Lung (tissue), 12 donors: Measurements from ENCODE around the gene ASB11. TPM values are rescaled to one million over a fixed set of nuclear protein-coding genes. Genes with fewer than 3 reads are reported as not detected.

ENCODE experiments used
- ATAC-seq: fragments of 200-7000 bp; cut with Tn5 transposase; one replicate; pipeline ENCODE4 v1.9.1; 2020; ENCODE audit warnings: moderate number of reproducible peaks; ENCODE audit not compliant: insufficient read depth, low FRiP score
- DNase-seq, 3 donors: peaks; one replicate each; pipeline ENCODE4 v3.0.0-alpha.2; 2013 to 2017
- H3K27ac ChIP-seq, 2 donors: one replicate each; pipeline ENCODE4 v1.5.1; 2013; ENCODE audit warnings: mild to moderate bottlenecking in 2 of 2, moderate library complexity in 2 of 2, control low read depth in 1 of 2, inconsistent platforms in 1 of 2, low read depth in 1 of 2, low read length in 1 of 2
- H3K27me3 ChIP-seq, 3 donors: one replicate each; pipeline ENCODE4 v1.5.1; 2013; ENCODE audit warnings: low read length in 2 of 3; ENCODE audit not compliant: control insufficient read depth in 3 of 3, insufficient read depth in 3 of 3
- H3K36me3 ChIP-seq, 4 donors: one replicate each; pipeline ENCODE4 v1.5.1; 2013; ENCODE audit warnings: low read length in 4 of 4, mild to moderate bottlenecking in 1 of 4, moderate library complexity in 1 of 4; ENCODE audit not compliant: control insufficient read depth in 4 of 4, insufficient read depth in 4 of 4
- H3K4me1 ChIP-seq, 5 donors: one replicate each; pipeline ENCODE4 v1.5.1; 2013; ENCODE audit warnings: low read length in 5 of 5, mild to moderate bottlenecking in 2 of 5, moderate library complexity in 1 of 5; ENCODE audit not compliant: control insufficient read depth in 5 of 5, insufficient read depth in 5 of 5
- H3K4me3 ChIP-seq: one replicate; pipeline ENCODE4 v1.5.1; 2013; ENCODE audit warnings: mild to moderate bottlenecking, control low read depth, moderate library complexity
- H3K9ac ChIP-seq, 2 donors: one replicate each; pipeline ENCODE4 v1.5.1; 2013; ENCODE audit warnings: low read length in 2 of 2, control low read depth in 1 of 2; ENCODE audit not compliant: insufficient read depth in 1 of 2
- H3K9me3 ChIP-seq, 4 donors: one replicate each; pipeline ENCODE4 v1.5.1; 2013; ENCODE audit warnings: low read length in 3 of 4, mild to moderate bottlenecking in 1 of 4, moderate library complexity in 1 of 4; ENCODE audit not compliant: control insufficient read depth in 4 of 4, insufficient read depth in 3 of 4
- CTCF ChIP-seq: IDR thresholded peaks from 2 replicates; pipeline ENCODE4 v1.5.1; 2012; ENCODE audit warnings: mild to moderate bottlenecking; ENCODE audit errors: control extremely low read depth, extremely low read depth
- WGBS, 2 donors: extraction: QIAGEN DNeasy Blood & Tissue Kit; methylation state at CpG; one replicate each; pipeline ENCODE4 v1.1.7; 2013; 5-methylcytosine and 5-hydroxymethylcytosine counted together
- polyA plus RNA-seq, 2 donors: library from polyadenylated mRNA; stranded (reverse); fragments of 200-250 nt; gene quantifications; one replicate each; pipeline ENCODE4 v1.2.1, GENCODE V29; 2013
- total RNA-seq, 2 donors: library from RNA; depleted of rRNA in 1 of 2; stranded (reverse); fragments of >200 nt in 1 of 2; gene quantifications; one replicate each; pipeline ENCODE4 v1.2.1, GENCODE V29; 2014 to 2021
- donor health status: control.
- donor health status: control.
- donor health status: Bipolar disorder and iron deficiency.
- donor health status: healthy.
- donor health status: DM: yes; HTN: yes; CAD: no.

Gene ASB11
- total and polyA plus RNA-seq, 4 donors: 0.06 to 0.34 (median 0.06) TPM; not detected in 1

- H3K9me3 ChIP-seq: no peaks in the 10 kb centered on the region
- no peak for ATAC-seq
Measured at GRCh38 chrX:15328821-15329220, 13.4 kb upstream of the ASB11 start.

GRCh38 chrX:15328131-15328530 is 12.7 kb upstream of the ASB11 start:
- Histone ChIP-seq H3K4me3 (no peak overlapping the region), H3K9ac (no peak overlapping the region), H3K27me3 (peaks cover 0 to 55% (median 21%) of the 10 kb centered on the region in 3 donors), H3K9me3 (no peaks in the 10 kb centered on the region), H3K27ac (no peak overlapping the region), H3K4me1 (peaks cover 0 to 4% (median 0%) of the 10 kb centered on the region in 5 donors), H3K36me3 (peaks cover 6 to 13% (median 9%) of the 10 kb centered on the region in 4 donors)
- 72 to 92% methylated on average over 3 of the region's 3 CpGs for WGBS, 2 donors
- TF ChIP-seq CTCF: no peak
- DNase-seq (no peak), ATAC-seq (no peak)

More at GRCh38 chrX:15328821-15329220, 13.4 kb upstream of the ASB11 start:
- DNase-seq: no peak
- no peak overlapping the region for H3K9ac ChIP-seq
- H3K27ac ChIP-seq: no peak overlapping the region
- H3K4me3 ChIP-seq: no peak overlapping the region
- peaks cover 0 to 49% (median 14%) of the 10 kb centered on the region in 3 donors for H3K27me3 ChIP-seq
- peaks cover 5 to 11% (median 8%) of the 10 kb centered on the region in 4 donors for H3K36me3 ChIP-seq
- no peak for TF ChIP-seq CTCF
- H3K4me1 ChIP-seq: peaks cover 0 to 4% (median 0%) of the 10 kb centered on the region in 5 donors
- WGBS, 2 donors: 58 to 79% methylated on average over 2 of the region's 2 CpGs

GRCh38 chrX:15322472-15322871 is 7.0 kb upstream of the ASB11 start:
- ATAC-seq (no peak), DNase-seq (no peak)
- Histone ChIP-seq H3K27ac (no peak overlapping the region), H3K9me3 (no peaks in the 10 kb centered on the region), H3K4me1 (no peaks in the 10 kb centered on the region), H3K36me3 (peaks cover 0 to 6% (median 3%) of the 10 kb centered on the region in 4 donors), H3K9ac (no peak overlapping the region), H3K27me3 (peaks cover 0 to 49% (median 15%) of the 10 kb centered on the region in 3 donors), H3K4me3 (no peak overlapping the region)
- 69 to 83% methylated on average over 5 of the region's 5 CpGs for WGBS, 2 donors
- no peak for TF ChIP-seq CTCF

GRCh38 chrX:15322072-15322471 is 6.6 kb upstream of the ASB11 start:
- no peak overlapping the region for H3K27ac ChIP-seq
- H3K9me3 ChIP-seq: no peaks in the 10 kb centered on the region
- no peak for TF ChIP-seq CTCF
- DNase-seq (no peak), ATAC-seq (no peak)
- no peak overlapping the region for H3K9ac ChIP-seq
- H3K27me3 ChIP-seq: peaks cover 0 to 53% (median 15%) of the 10 kb centered on the region in 3 donors
- H3K36me3 ChIP-seq: peaks cover 0 to 6% (median 3%) of the 10 kb centered on the region in 4 donors
- H3K4me3 ChIP-seq: no peak overlapping the region
- WGBS, 2 donors: 76 to 80% methylated on average over 3 of the region's 3 CpGs
- H3K4me1 ChIP-seq: no peaks in the 10 kb centered on the region
